OCI-LY1 (cell line): Measurements from ENCODE around the gene EPB41.
A peak's percentile ranks its signal among the peaks of the same experiment; 100 is the strongest.

Source experiments
- H2AFZ ChIP-seq: fragments of 200-600 bp; sonication (generic), shearing (Covaris generic); 2 replicates; pipeline ENCODE4 v1.6.0; 2014; ENCODE audit warnings: antibody characterized with exemption, mild to moderate bottlenecking, low read length
- H3F3A ChIP-seq: fragments of 200-600 bp; sonication (generic), shearing (Covaris generic); 2 replicates; pipeline ENCODE4 v1.6.0; 2014; ENCODE audit warnings: mild to moderate bottlenecking, antibody characterized with exemption, low read length, moderate library complexity; ENCODE audit not compliant: insufficient read depth
- H3K27ac ChIP-seq: fragments of 200-600 bp; sonication (generic); 2 replicates; pipeline ENCODE4 v1.5.1; 2014; ENCODE audit warnings: low read length, mixed run types, mild to moderate bottlenecking, low read depth; ENCODE audit not compliant: poor library complexity, severe bottlenecking
- H3K27me3 ChIP-seq: fragments of 200-600 bp; sonication (generic); 2 replicates; pipeline ENCODE4 v1.6.0; 2014; ENCODE audit warnings: antibody characterized with exemption, mild to moderate bottlenecking, low read length, moderate library complexity; ENCODE audit not compliant: insufficient read depth
- H3K36me3 ChIP-seq: fragments of 200-600 bp; sonication (generic); 2 replicates; pipeline ENCODE4 v1.6.1; 2014; ENCODE audit warnings: mild to moderate bottlenecking, antibody characterized with exemption, low read length, moderate library complexity, mixed read lengths; ENCODE audit not compliant: insufficient read depth
- H3K4me1 ChIP-seq: fragments of 200-600 bp; sonication (generic); 2 replicates; pipeline ENCODE4 v1.5.1; 2014; ENCODE audit warnings: mild to moderate bottlenecking, low read length, moderate library complexity; ENCODE audit not compliant: insufficient read depth, severe bottlenecking
- H3K4me2 ChIP-seq: fragments of 200-600 bp; sonication (generic), shearing (Covaris generic); 2 replicates; pipeline ENCODE4 v1.6.1; 2014; ENCODE audit warnings: low read length
- H3K4me3 ChIP-seq: fragments of 200-600 bp; sonication (generic); 2 replicates; pipeline ENCODE4 v1.5.1; 2014; ENCODE audit warnings: low read length, low read depth, mild to moderate bottlenecking, mixed read lengths; ENCODE audit not compliant: poor library complexity, severe bottlenecking
- H3K79me2 ChIP-seq: fragments of 200-600 bp; shearing (Covaris generic); 2 replicates; pipeline ENCODE4 v1.6.1; 2016; ENCODE audit warnings: mixed run types, low read length, mixed read lengths; ENCODE audit not compliant: insufficient read depth
- H3K9ac ChIP-seq: fragments of 200-600 bp; sonication (generic), shearing (Covaris generic); 2 replicates; pipeline ENCODE4 v1.6.1; 2014; ENCODE audit warnings: mild to moderate bottlenecking, low read length, mixed read lengths
- H3K9me2 ChIP-seq: fragments of 200-600 bp; sonication (generic), shearing (Covaris generic); 2 replicates; pipeline ENCODE4 v1.6.1; 2014; ENCODE audit warnings: low read depth, mild to moderate bottlenecking, low read length, mixed read lengths
- H3K9me3 ChIP-seq: fragments of 200-600 bp; shearing (Covaris generic); 2 replicates; pipeline ENCODE4 v1.6.1; 2014; ENCODE audit warnings: low read length, mixed read lengths
- H4K20me1 ChIP-seq: fragments of 200-600 bp; sonication (generic), shearing (Covaris generic); 2 replicates; pipeline ENCODE4 v1.6.0; 2016; ENCODE audit warnings: mild to moderate bottlenecking, low read length; ENCODE audit not compliant: insufficient read depth
- EZH2 ChIP-seq: fragments of 200-600 bp; sonication (generic), shearing (Covaris generic); IDR thresholded peaks from 2 replicates; pipeline ENCODE4 v1.8.0; 2017; ENCODE audit warnings: borderline replicate concordance, mixed run types, mild to moderate bottlenecking, antibody characterized with exemption, low read length, moderate library complexity, mixed read lengths
- TF ChIP-seq, protein P1 (sequence below): fragments of 200-600 bp; sonication (generic), shearing (Covaris generic); IDR thresholded peaks from 2 replicates; pipeline ENCODE4 v1.5.1; 2017; ENCODE audit warnings: mild to moderate bottlenecking, antibody characterized with exemption, low read length, moderate library complexity, mixed read lengths

EPB41 gene

DNA sequence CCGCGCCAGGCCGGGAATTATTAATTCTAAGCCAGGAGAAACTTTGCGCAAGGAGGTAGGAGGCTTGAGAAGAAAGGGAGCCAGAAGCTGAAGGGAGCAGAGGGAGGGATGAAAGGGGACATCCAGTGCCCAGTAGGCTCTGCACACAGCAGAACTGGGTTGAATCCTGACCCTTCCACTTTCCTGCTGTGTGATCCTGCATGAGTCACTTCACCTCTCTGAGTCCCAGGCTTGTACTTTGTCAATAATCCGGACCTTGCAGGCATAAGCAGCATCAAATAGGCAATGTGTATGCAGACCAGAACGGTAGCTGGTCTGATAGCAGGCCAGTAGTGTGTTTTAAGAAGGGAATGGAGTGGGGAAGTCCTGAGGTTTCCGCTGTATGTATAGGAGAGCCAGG is 25.5 kb upstream of the EPB41 start:
- no peak overlapping the region for H3K4me3 ChIP-seq
- TF ChIP-seq, protein P1, sequence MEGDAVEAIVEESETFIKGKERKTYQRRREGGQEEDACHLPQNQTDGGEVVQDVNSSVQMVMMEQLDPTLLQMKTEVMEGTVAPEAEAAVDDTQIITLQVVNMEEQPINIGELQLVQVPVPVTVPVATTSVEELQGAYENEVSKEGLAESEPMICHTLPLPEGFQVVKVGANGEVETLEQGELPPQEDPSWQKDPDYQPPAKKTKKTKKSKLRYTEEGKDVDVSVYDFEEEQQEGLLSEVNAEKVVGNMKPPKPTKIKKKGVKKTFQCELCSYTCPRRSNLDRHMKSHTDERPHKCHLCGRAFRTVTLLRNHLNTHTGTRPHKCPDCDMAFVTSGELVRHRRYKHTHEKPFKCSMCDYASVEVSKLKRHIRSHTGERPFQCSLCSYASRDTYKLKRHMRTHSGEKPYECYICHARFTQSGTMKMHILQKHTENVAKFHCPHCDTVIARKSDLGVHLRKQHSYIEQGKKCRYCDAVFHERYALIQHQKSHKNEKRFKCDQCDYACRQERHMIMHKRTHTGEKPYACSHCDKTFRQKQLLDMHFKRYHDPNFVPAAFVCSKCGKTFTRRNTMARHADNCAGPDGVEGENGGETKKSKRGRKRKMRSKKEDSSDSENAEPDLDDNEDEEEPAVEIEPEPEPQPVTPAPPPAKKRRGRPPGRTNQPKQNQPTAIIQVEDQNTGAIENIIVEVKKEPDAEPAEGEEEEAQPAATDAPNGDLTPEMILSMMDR, result no peak
- no peak for TF ChIP-seq EZH2
- H3K27ac ChIP-seq, result no peak overlapping the region
- peaks cover 6% of the 10 kb centered on the region; the same call in 1 of the 2 replicates for H3F3A ChIP-seq
- no peak overlapping the region for H2AFZ ChIP-seq
- no peaks in the 10 kb centered on the region for H4K20me1 ChIP-seq
- peaks cover 46% of the 10 kb centered on the region for H3K4me1 ChIP-seq
- H3K4me2 ChIP-seq, result peak overlapping the region; percentile 21; the same call in 1 of the 2 replicates
- no peaks in the 10 kb centered on the region for H3K9me3 ChIP-seq
- H3K79me2 ChIP-seq, result 0 out of 2 replicates have a peak, but pooled peaks cover 7% of the 10 kb centered on the region
- peaks cover 5% of the 10 kb centered on the region; the same call in 1 of the 2 replicates for H3K36me3 ChIP-seq
- no peaks in the 10 kb centered on the region for H3K9me2 ChIP-seq
- no peaks in the 10 kb centered on the region for H3K27me3 ChIP-seq
- H3K9ac ChIP-seq, result no peak overlapping the region

DNA sequence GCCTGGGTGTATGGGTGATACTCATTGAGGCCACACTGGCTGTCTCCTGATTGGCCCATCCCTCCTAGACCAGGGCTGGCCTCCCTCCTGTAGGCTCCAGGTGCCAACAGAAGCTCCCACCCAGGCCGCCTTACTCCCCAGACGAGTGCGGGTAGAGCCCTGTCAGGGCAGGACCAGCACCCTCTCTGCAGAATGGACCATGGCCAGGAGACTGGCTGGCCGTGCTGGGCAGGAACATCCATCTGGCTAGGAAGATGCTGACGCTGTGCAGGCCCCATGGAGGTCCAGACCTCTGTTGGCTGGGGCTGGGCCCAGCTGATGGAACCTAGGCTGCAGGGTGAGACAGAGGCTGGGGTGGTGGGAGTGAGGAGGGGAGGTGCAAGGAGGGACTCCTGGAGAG is 25.0 kb upstream of the EPB41 start:
- H3K9me3 ChIP-seq, result no peaks in the 10 kb centered on the region
- peaks cover 42% of the 10 kb centered on the region for H3K4me1 ChIP-seq
- no peak for TF ChIP-seq EZH2
- TF ChIP-seq, protein P1, result no peak
- H4K20me1 ChIP-seq, result no peaks in the 10 kb centered on the region
- H3F3A ChIP-seq, result peaks cover 6% of the 10 kb centered on the region; the same call in 1 of the 2 replicates
- H3K27me3 ChIP-seq, result no peaks in the 10 kb centered on the region
- peak overlapping the region; percentile 21; the same call in 1 of the 2 replicates for H3K4me2 ChIP-seq
- no peak overlapping the region for H3K4me3 ChIP-seq
- no peak overlapping the region for H2AFZ ChIP-seq
- 0 out of 2 replicates have a peak, but pooled peaks cover 7% of the 10 kb centered on the region for H3K79me2 ChIP-seq
- no peak overlapping the region for H3K9ac ChIP-seq
- peaks cover 9% of the 10 kb centered on the region; the same call in 1 of the 2 replicates for H3K36me3 ChIP-seq
- H3K27ac ChIP-seq, result no peak overlapping the region
- H3K9me2 ChIP-seq, result no peaks in the 10 kb centered on the region

DNA sequence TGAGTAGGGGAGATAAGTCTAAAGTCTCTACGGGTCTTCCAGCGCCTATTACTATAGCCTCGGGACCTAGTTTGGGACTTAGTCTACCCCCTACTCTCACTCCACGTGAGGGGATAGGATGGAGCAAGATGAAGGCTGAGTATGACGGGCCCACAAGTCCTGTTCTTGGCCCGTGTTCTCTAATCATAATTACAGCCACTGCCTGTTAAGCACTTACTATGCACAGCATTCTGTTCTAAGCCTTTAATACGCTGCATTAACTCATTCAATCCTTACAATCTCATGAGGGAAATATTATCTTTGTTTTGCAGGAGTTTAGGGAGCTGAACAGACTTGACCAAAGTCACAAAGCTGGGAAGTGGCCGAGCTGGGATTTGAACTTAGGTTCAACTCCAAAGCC is 23.9 kb upstream of the EPB41 start:
- H3F3A ChIP-seq, result peaks cover 6% of the 10 kb centered on the region; the same call in 1 of the 2 replicates
- H3K4me2 ChIP-seq, result no peak overlapping the region
- no peaks in the 10 kb centered on the region for H4K20me1 ChIP-seq
- no peak overlapping the region for H3K4me3 ChIP-seq
- no peak overlapping the region for H3K9ac ChIP-seq
- H3K36me3 ChIP-seq, result peaks cover 18% of the 10 kb centered on the region; the same call in 1 of the 2 replicates
- no peaks in the 10 kb centered on the region for H3K9me2 ChIP-seq
- TF ChIP-seq, protein P1, result no peak
- 0 out of 2 replicates have a peak, but pooled peaks cover 7% of the 10 kb centered on the region for H3K79me2 ChIP-seq
- H3K4me1 ChIP-seq, result peaks cover 32% of the 10 kb centered on the region
- H3K9me3 ChIP-seq, result no peaks in the 10 kb centered on the region
- H3K27ac ChIP-seq, result no peak overlapping the region
- H2AFZ ChIP-seq, result no peak overlapping the region
- H3K27me3 ChIP-seq, result no peaks in the 10 kb centered on the region
